ENCODE data around the gene GALNT15.

GALNT15 gene

DNA sequence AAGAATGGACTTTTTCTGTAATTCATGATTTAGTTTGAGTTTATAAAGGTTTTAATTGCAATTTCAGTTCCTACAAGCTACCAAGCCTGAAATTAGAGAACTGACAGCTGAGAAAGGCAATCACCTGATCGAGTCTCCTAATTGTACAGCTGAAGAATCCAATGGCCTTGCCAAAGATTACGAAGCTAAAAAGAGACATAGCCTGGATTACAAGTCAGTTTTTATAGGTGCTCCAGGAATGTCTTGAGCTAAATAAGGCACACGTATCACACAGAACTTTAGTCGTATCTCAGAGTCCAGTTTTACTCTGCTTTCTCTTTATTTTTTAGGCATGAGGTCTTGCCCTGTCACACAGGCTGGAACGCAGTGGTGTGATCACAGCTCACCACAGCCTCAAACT, 83.7 kb downstream of the GALNT15 start:
- no CpG with 5 or more reads among the region's 5 CpGs for whole genome bisulfite sequencing (ENCODE audit: extremely low coverage, insufficient coverage, insufficient read length)

DNA sequence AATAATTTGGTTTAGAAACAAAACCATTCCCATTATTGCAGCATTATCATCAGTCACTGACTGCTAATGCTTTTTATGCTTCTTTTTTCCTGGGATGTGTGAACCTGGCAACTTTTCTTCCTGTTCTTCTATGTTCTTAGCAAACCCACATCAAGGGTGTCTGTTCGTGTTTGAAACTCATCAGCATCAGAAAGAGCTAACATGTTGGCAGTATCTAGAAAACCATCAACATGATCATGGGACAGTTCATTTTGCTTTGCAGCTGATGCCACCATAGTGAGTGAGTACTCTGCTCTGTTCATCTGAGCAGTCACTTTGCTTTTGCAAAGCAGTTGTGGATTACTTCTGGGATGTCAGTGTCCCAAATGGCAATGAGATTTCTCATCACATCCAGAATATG, 84.4 kb downstream of the GALNT15 start:
- Histone ChIP-seq H3K9me3 (ENCODE audit: insufficient read depth, low read depth, low read length) (no peaks in the 10 kb centered on the region), H3K27ac (ENCODE audit: low read depth, low read length) (no peak overlapping the region), H4K91ac (ENCODE audit: low read depth, low read length) (no peak overlapping the region), H3K36me3 (ENCODE audit: control insufficient read depth in 1 of 2, insufficient read depth in 2 of 2, low read length in 2 of 2) (peaks cover 0 to 7% of the 10 kb centered on the region in 2 experiments), H3K4ac (ENCODE audit: low read depth, low read length) (no peak overlapping the region), H4K12ac (ENCODE audit: low read depth, low read length) (no peak overlapping the region), H3K23ac (ENCODE audit: low read length) (no peak overlapping the region), H3K14ac (ENCODE audit: low read length) (no peak overlapping the region), H3K79me1 (ENCODE audit: low read length) (no peaks in the 10 kb centered on the region), H2BK120ac (ENCODE audit: insufficient read depth, low read length, poor library complexity) (no peak overlapping the region), H3K4me3 (ENCODE audit: low read depth, low read length) (no peak overlapping the region), H3K9ac (ENCODE audit: low read length) (no peak overlapping the region), H2AFZ (ENCODE audit: insufficient read depth, low read length, poor library complexity) (no peak overlapping the region), H4K8ac (ENCODE audit: low read depth, low read length) (no peak overlapping the region), H3K79me2 (ENCODE audit: control insufficient read depth, insufficient read depth, low read length, poor library complexity) (no peaks in the 10 kb centered on the region), H3K18ac (ENCODE audit: low read length) (no peak overlapping the region), H2BK12ac (ENCODE audit: low read length) (no peak overlapping the region), H2BK5ac (ENCODE audit: low read depth, low read length, poor library complexity) (no peak overlapping the region), H2AK5ac (ENCODE audit: low read length) (no peak overlapping the region), H3K4me2 (ENCODE audit: low read length) (no peak overlapping the region), H3K4me1 (ENCODE audit: control insufficient read depth in 1 of 2, insufficient read depth in 2 of 2, low read length in 2 of 2) (no peaks in the 10 kb centered on the region), H3K27me3 (ENCODE audit: insufficient read depth, low read length) (no peaks in the 10 kb centered on the region)
- no CpG with 5 or more reads among the region's 1 CpG for WGBS (ENCODE audit: extremely low coverage, insufficient coverage, insufficient read length)
- no peak for DNase-seq

More for the DNA sequence above, 83.7 kb downstream of the GALNT15 start:
- Histone ChIP-seq H3K4ac (ENCODE audit: low read depth, low read length) (no peak overlapping the region), H3K23ac (ENCODE audit: low read length) (no peak overlapping the region), H2BK120ac (ENCODE audit: insufficient read depth, low read length, poor library complexity) (no peak overlapping the region), H3K9ac (ENCODE audit: low read length) (no peak overlapping the region), H4K12ac (ENCODE audit: low read depth, low read length) (no peak overlapping the region), H3K36me3 (ENCODE audit: control insufficient read depth in 1 of 2, insufficient read depth in 2 of 2, low read length in 2 of 2) (peaks cover 0 to 7% of the 10 kb centered on the region in 2 experiments), H4K91ac (ENCODE audit: low read depth, low read length) (no peak overlapping the region), H3K4me3 (ENCODE audit: low read depth, low read length) (no peak overlapping the region), H3K79me1 (ENCODE audit: low read length) (no peaks in the 10 kb centered on the region), H2AK5ac (ENCODE audit: low read length) (no peak overlapping the region), H2BK5ac (ENCODE audit: low read depth, low read length, poor library complexity) (no peak overlapping the region), H3K18ac (ENCODE audit: low read length) (no peak overlapping the region), H2BK12ac (ENCODE audit: low read length) (no peak overlapping the region), H3K27me3 (ENCODE audit: insufficient read depth, low read length) (no peaks in the 10 kb centered on the region), H3K79me2 (ENCODE audit: control insufficient read depth, insufficient read depth, low read length, poor library complexity) (no peaks in the 10 kb centered on the region), H4K8ac (ENCODE audit: low read depth, low read length) (no peak overlapping the region), H3K9me3 (ENCODE audit: insufficient read depth, low read depth, low read length) (no peaks in the 10 kb centered on the region), H3K27ac (ENCODE audit: low read depth, low read length) (no peak overlapping the region), H3K4me2 (ENCODE audit: low read length) (no peak overlapping the region), H2AFZ (ENCODE audit: insufficient read depth, low read length, poor library complexity) (no peak overlapping the region), H3K4me1 (ENCODE audit: control insufficient read depth in 1 of 2, insufficient read depth in 2 of 2, low read length in 2 of 2) (no peaks in the 10 kb centered on the region), H3K14ac (ENCODE audit: low read length) (no peak overlapping the region)
- DNase-seq: no peak

DNA sequence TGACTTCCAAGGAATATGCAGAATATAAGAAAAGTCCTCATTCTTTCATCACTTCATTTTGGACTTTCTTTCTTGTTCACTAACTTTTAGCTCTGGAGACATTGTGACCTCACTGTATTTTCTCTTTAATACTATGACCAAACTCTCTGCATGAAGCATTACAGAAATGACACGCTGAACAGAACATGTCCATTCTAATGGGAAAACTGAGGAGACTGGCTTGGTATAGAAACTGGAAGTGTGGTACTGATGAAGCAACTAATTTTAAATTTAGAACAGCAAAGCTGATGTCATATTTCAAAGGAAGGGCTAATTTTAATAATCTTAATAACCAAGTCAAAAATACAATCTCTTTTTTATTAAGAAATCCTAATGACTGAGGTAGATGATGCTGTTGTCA, 85.6 kb downstream of the GALNT15 start:
- Histone ChIP-seq H2BK12ac (ENCODE audit: low read length) (no peak overlapping the region), H3K79me1 (ENCODE audit: low read length) (peaks cover 5% of the 10 kb centered on the region), H2BK5ac (ENCODE audit: low read depth, low read length, poor library complexity) (no peak overlapping the region), H2AFZ (ENCODE audit: insufficient read depth, low read length, poor library complexity) (no peak overlapping the region), H3K4me1 (ENCODE audit: control insufficient read depth in 1 of 2, insufficient read depth in 2 of 2, low read length in 2 of 2) (peaks cover 0 to 2% of the 10 kb centered on the region in 2 experiments), H2AK5ac (ENCODE audit: low read length) (no peak overlapping the region), H3K4me3 (ENCODE audit: low read depth, low read length) (no peak overlapping the region), H3K27ac (ENCODE audit: low read depth, low read length) (no peak overlapping the region), H3K27me3 (ENCODE audit: insufficient read depth, low read length) (no peaks in the 10 kb centered on the region), H3K9ac (ENCODE audit: low read length) (no peak overlapping the region), H2BK120ac (ENCODE audit: insufficient read depth, low read length, poor library complexity) (no peak overlapping the region), H3K79me2 (ENCODE audit: control insufficient read depth, insufficient read depth, low read length, poor library complexity) (peaks cover 7% of the 10 kb centered on the region), H3K4me2 (ENCODE audit: low read length) (no peak overlapping the region), H3K14ac (ENCODE audit: low read length) (no peak overlapping the region), H3K4ac (ENCODE audit: low read depth, low read length) (no peak overlapping the region), H4K8ac (ENCODE audit: low read depth, low read length) (no peak overlapping the region), H3K23ac (ENCODE audit: low read length) (no peak overlapping the region), H4K12ac (ENCODE audit: low read depth, low read length) (no peak overlapping the region), H4K91ac (ENCODE audit: low read depth, low read length) (no peak overlapping the region), H3K9me3 (ENCODE audit: insufficient read depth, low read depth, low read length) (no peaks in the 10 kb centered on the region), H3K36me3 (ENCODE audit: control insufficient read depth in 1 of 2, insufficient read depth in 2 of 2, low read length in 2 of 2) (peaks cover 0 to 7% of the 10 kb centered on the region in 2 experiments), H3K18ac (ENCODE audit: low read length) (no peak overlapping the region)
- WGBS (ENCODE audit: extremely low coverage, insufficient coverage, insufficient read length): no CpG with 5 or more reads among the region's 1 CpG
- no peak for DNase-seq

DNA sequence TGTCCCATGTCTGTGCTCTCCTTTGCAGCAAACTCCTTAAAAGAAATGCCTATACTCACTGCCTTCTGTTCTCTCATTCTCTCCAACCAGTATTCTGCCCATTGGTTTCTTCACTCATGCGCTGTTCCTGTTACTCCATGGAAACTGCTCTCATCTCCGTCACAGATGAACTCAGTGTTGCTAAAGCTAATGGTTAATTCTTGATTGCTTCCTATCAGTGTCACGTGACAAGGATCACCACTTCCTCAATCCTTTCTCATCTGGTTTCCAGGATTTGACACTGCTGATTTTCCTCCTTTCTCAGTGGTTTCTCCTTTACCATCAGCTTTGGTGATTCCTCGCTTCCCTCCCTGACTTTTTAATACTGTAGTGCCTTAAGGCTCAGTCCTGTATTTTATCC, 87.7 kb downstream of the GALNT15 start:
- Histone ChIP-seq H4K91ac (ENCODE audit: low read depth, low read length) (no peak overlapping the region), H2BK5ac (ENCODE audit: low read depth, low read length, poor library complexity) (no peak overlapping the region), H3K4me2 (ENCODE audit: low read length) (no peak overlapping the region), H3K9ac (ENCODE audit: low read length) (no peak overlapping the region), H3K27ac (ENCODE audit: low read depth, low read length) (no peak overlapping the region), H4K12ac (ENCODE audit: low read depth, low read length) (no peak overlapping the region), H2AK5ac (ENCODE audit: low read length) (no peak overlapping the region), H3K4me3 (ENCODE audit: low read depth, low read length) (no peak overlapping the region), H3K27me3 (ENCODE audit: insufficient read depth, low read length) (no peaks in the 10 kb centered on the region), H2BK12ac (ENCODE audit: low read length) (no peak overlapping the region), H3K36me3 (ENCODE audit: control insufficient read depth in 1 of 2, insufficient read depth in 2 of 2, low read length in 2 of 2) (peaks cover 0 to 6% of the 10 kb centered on the region in 2 experiments), H2BK120ac (ENCODE audit: insufficient read depth, low read length, poor library complexity) (no peak overlapping the region), H4K8ac (ENCODE audit: low read depth, low read length) (no peak overlapping the region), H3K79me1 (ENCODE audit: low read length) (peaks cover 8% of the 10 kb centered on the region), H3K4me1 (ENCODE audit: control insufficient read depth in 1 of 2, insufficient read depth in 2 of 2, low read length in 2 of 2) (peaks cover 0 to 2% of the 10 kb centered on the region in 2 experiments), H3K14ac (ENCODE audit: low read length) (no peak overlapping the region), H3K18ac (ENCODE audit: low read length) (no peak overlapping the region), H3K23ac (ENCODE audit: low read length) (no peak overlapping the region), H3K79me2 (ENCODE audit: control insufficient read depth, insufficient read depth, low read length, poor library complexity) (peaks cover 7% of the 10 kb centered on the region), H3K4ac (ENCODE audit: low read depth, low read length) (no peak overlapping the region), H2AFZ (ENCODE audit: insufficient read depth, low read length, poor library complexity) (no peak overlapping the region), H3K9me3 (ENCODE audit: insufficient read depth, low read depth, low read length) (no peaks in the 10 kb centered on the region)
- WGBS (ENCODE audit: extremely low coverage, insufficient coverage, insufficient read length): no CpG with 5 or more reads among the region's 4 CpGs
- no peak for DNase-seq

All from trophoblast cell (in vitro differentiated cells and primary cell).